Measurements from ENCODE around the gene ATP12A. TPM values are rescaled to one million over a fixed set of nuclear protein-coding genes. Genes with fewer than 3 reads are reported as not detected.

ATP12A gene
- total and polyA plus RNA-seq, 2 of the 8 experiments (the other 6 are each of a cell fraction or from before 2014, with no cell fraction given), result 0.80 to 1.3 TPM

DNA sequence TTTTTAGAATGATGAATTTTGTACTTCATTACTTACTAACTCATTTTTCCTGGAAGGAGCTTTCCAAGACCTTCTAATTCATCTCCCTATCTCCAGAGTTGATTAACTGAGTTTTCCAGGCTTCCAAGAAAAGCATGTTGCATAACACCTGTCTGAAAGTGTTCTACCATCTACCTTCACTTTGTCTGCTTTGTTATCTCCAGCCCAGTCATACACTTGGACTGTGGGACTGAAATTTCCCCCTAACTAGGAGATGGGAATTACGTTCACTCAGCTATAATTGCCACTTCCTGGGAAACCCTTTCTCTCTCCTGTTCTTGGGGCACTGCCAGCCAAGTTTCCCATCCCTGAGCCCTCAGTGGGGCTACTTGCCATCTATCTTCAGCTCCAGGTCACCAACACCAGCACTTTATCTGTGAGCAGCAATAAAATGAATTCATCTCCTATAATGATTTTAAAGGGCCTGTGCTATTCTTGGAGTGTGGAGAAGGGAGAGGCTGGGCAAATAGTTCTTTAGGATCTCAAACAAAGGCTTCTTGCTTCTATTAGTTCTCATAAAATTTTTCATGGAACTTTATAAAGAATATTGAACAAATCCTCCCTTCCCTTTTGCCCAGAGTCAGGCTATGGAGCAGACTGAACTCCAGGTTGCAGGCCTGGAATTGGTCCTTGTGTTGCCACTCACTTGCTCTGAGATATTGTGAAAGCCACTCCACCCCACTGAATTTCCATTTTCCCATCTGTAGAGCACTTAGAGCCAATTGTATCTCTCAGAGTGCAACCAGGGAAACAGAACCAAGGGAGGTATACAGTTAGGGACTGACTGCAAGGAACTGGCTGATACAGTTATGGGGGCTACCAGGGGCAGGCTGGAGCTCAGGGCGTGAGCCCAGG is 17.8 kb upstream of the ATP12A start:
- Histone ChIP-seq H3K4me3 (ENCODE audit: extremely low read depth in 1 of 4, insufficient read depth in 2 of 4, low read depth in 3 of 4, low read length in 4 of 4) (no peak overlapping the region), H2BK20ac (ENCODE audit: low read length) (no peak overlapping the region), H3K27me3 (replicated peaks in 1 of 4; ENCODE audit: control insufficient read depth in 3 of 4, extremely low read depth in 1 of 4, insufficient read depth in 3 of 4, low read length in 3 of 4) (no peaks in the 10 kb centered on the region), H2BK15ac (ENCODE audit: low read length) (no peak overlapping the region), H2BK5ac (ENCODE audit: low read depth, low read length) (no peak overlapping the region), H4K91ac (replicated peaks; ENCODE audit: insufficient read length, low read length) (no peak overlapping the region), H4K8ac (ENCODE audit: extremely low read depth, insufficient read depth, low read length) (peak overlapping the region; percentile 68; the same call in 1 of the 2 replicates), H2BK12ac (ENCODE audit: low read depth, low read length) (no peak overlapping the region), H2AFZ (ENCODE audit: low read length) (no peak overlapping the region), H3K9ac (replicated peaks in 1 of 4; ENCODE audit: extremely low read depth in 1 of 4, low read depth in 3 of 4, low read length in 3 of 4) (no peak overlapping the region), H3K9me3 (ENCODE audit: insufficient read depth in 2 of 2, low read depth in 1 of 2, low read length in 1 of 2) (no peaks in the 10 kb centered on the region), H2BK120ac (replicated peaks; ENCODE audit: low read depth, low read length) (no peak overlapping the region), H3K18ac (ENCODE audit: extremely low read depth, low read length) (no peak overlapping the region), H3K4ac (replicated peaks; ENCODE audit: insufficient read length, low read depth, low read length) (no peak overlapping the region), H3K23ac (ENCODE audit: insufficient read length) (no peak overlapping the region), H4K20me1 (replicated peaks in 1 of 2; ENCODE audit: control insufficient read depth in 1 of 2, insufficient read depth in 2 of 2, low read length in 2 of 2) (no peaks in the 10 kb centered on the region), H3K14ac (ENCODE audit: insufficient read length) (no peak overlapping the region), H3K56ac (replicated peaks; ENCODE audit: insufficient read length, low read depth, low read length) (no peak overlapping the region), H2AK5ac (ENCODE audit: low read depth, low read length) (no peak overlapping the region), H3K27ac (ENCODE audit: low read depth, low read length) (no peak overlapping the region), H3K4me1 (replicated peaks in 1 of 4; ENCODE audit: control insufficient read depth in 3 of 4, insufficient read depth in 4 of 4, low read length in 3 of 4) (no peaks in the 10 kb centered on the region), H3K4me2 (ENCODE audit: insufficient read depth in 1 of 2, low read depth in 2 of 2, low read length in 2 of 2) (no peak overlapping the region), H3K79me1 (ENCODE audit: low read depth, low read length) (no peaks in the 10 kb centered on the region), H4K5ac (ENCODE audit: insufficient read length, low read depth, low read length) (no peak overlapping the region), H3K23me2 (ENCODE audit: low read depth, low read length) (no peaks in the 10 kb centered on the region), H3K79me2 (ENCODE audit: control insufficient read depth in 1 of 2, insufficient read depth in 2 of 2, low read length in 2 of 2) (no peaks in the 10 kb centered on the region), H3K36me3 (ENCODE audit: control insufficient read depth in 2 of 4, insufficient read depth in 4 of 4, low read length in 3 of 4) (no peaks in the 10 kb centered on the region)
- FAIRE-seq, result no peak
- no peak for TF ChIP-seq EZH2 (IDR thresholded peaks at IDR 0.05; ENCODE audit: low read depth, low read length, severe bottlenecking)
- TF ChIP-seq SRF (IDR thresholded peaks at IDR 0.05; ENCODE audit: low read depth, low read length), result no peak
- CTCF ChIA-PET (ENCODE audit: partially characterized antibody), result interaction anchor here (1.2 to 4.9 kb wide), 3 partner anchors 10 to 35 kb away, joined by 4 to 24 read pairs (median 19); partner anchors contain the start of gene ATP12A
- no peak for DNase-seq (ENCODE audit: low read depth in 1 of 2, low spot score in 2 of 2)
- WGBS, 2 experiments (ENCODE audit: extremely low coverage in 1 of 2, insufficient coverage in 1 of 2, insufficient read length in 1 of 2, insufficient replicate concordance in 2 of 2, low coverage in 1 of 2, low lambda C conversion rate in 2 of 2, missing lambda C conversion rate in 1 of 2), result 81% methylated on average over 2 of the region's 2 CpGs; no CpG with 5 or more reads in 1 of the 2 experiments
- POLR2A ChIA-PET (ENCODE audit: partially characterized antibody), result no interaction called here

All from H1 (cell line).